Measurements from ENCODE around the gene ARID1A.

ARID1A gene

DNA sequence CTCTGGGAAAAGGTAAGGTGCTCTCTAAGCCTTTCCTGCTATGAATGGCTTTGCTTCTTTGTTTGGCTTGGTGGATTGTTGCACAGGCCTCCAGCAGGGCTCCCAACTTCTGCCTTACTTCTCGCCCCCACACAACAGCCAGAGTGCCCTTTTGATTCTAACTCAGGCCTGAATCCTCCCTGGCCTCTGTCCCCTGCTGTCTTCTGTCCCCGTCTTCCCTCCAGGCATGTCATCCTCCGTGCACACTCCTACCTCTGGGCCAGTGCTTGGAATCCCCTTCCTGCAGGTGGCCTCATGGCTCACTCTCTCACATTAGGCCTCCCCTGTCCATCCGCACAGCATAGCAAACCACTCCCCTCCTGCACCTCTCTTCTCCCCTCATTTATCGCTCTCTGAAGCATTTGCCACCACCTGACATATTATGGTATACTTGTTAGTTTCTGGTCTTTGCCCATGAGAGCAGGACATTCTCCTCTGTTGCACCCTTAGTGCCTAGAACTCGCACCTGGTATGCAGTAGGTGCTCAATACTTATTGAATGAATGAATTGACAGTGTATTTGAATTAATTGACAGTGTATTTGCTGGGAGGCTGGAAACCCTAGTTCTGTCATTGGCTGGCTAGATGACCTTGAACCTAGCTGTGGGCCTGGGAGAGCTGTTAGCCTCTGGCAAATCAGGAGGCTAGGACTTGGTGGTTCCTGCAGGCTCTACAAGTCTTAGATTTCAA, 133.5 kb downstream of the ARID1A start:
- no peak for DNase-seq

DNA sequence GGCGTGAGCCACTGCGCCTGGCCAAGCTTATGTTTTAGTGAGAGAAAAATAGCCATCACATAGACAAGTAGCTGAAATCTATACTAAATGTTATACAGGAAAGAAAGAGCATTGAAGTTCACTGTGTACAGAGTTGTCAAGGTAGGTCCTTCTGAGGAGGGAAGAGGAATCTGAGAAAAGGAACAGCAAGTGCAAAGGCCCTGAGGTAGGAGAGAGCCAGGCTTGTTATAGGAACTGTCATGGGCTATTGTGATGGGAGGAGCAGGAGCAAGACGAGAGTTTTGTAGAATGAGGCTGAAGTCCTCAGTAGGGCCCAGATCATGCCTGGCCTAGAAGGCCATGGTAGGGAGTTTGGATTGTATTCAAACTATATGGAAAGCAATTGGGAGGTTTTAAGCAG, 135.2 kb downstream of the ARID1A start:
- no peak for DNase-seq
